Spleen (tissue), 13 donors: ENCODE results near the gene JKAMP. TPM values are rescaled to one million over a fixed set of nuclear protein-coding genes. Genes with fewer than 3 reads are reported as not detected.
A peak's percentile ranks its signal among the peaks of the same experiment; 100 is the strongest.

Source experiments
- DNase-seq: peaks from one replicate; pipeline ENCODE4 v3.0.0-alpha.2; 2020
- H3K27ac ChIP-seq, 8 donors: fragments of 200-600 bp; sonication (generic) in 7 of 8; 1 replicate in 4 of 8; 2 replicates in 4 of 8; pipeline versions ENCODE4 v1.5.0 to v1.8.0; 2016 to 2021; ENCODE audit warnings: inconsistent platforms in 4 of 8, mild to moderate bottlenecking in 4 of 8, moderate library complexity in 1 of 8
- H3K27me3 ChIP-seq, 7 donors: fragments of 200-600 bp; sonication (generic) in 6 of 7; replicated peaks in 1 of 7; 1 replicate in 4 of 7; 2 replicates in 3 of 7; pipeline versions ENCODE4 v1.5.0 to v1.8.0; 2016 to 2021; ENCODE audit warnings: inconsistent platforms in 3 of 7, mild to moderate bottlenecking in 1 of 7
- H3K36me3 ChIP-seq, 6 donors: fragments of 200-600 bp; sonication (generic) in 5 of 6; 1 replicate in 4 of 6; 2 replicates in 2 of 6; pipeline versions ENCODE4 v1.5.0 to v1.8.0; 2016 to 2021; ENCODE audit warnings: inconsistent platforms in 2 of 6
- H3K4me1 ChIP-seq, 6 donors: fragments of 200-600 bp; sonication (generic) in 5 of 6; 1 replicate in 3 of 6; 2 replicates in 3 of 6; pipeline versions ENCODE4 v1.5.0 to v1.8.0; 2016 to 2021; ENCODE audit warnings: inconsistent platforms in 3 of 6
- H3K4me3 ChIP-seq, 8 donors: fragments of 200-600 bp; sonication (generic) in 7 of 8; 1 replicate in 4 of 8; 2 replicates in 4 of 8; pipeline versions ENCODE4 v1.5.0 to v1.8.0; 2016 to 2021; ENCODE audit warnings: inconsistent platforms in 4 of 8, mild to moderate bottlenecking in 4 of 8, moderate library complexity in 2 of 8
- H3K9me3 ChIP-seq, 8 donors: fragments of 200-600 bp; sonication (generic) in 7 of 8; 1 replicate in 4 of 8; 2 replicates in 4 of 8; pipeline versions ENCODE4 v1.5.0 to v1.8.0; 2016 to 2021; ENCODE audit warnings: inconsistent platforms in 4 of 8
- POLR2A ChIP-seq, 3 donors: fragments of 450-650 bp; IDR thresholded peaks; one replicate each; pipeline ENCODE4 v1.5.1; 2017; ENCODE audit warnings: antibody characterized with exemption in 3 of 3, mild to moderate bottlenecking in 1 of 3
- POLR2AphosphoS5 ChIP-seq, 3 donors: sonication (generic); formaldehyde crosslinking; IDR thresholded peaks; one replicate each; pipeline ENCODE4 v1.5.1; 2017; ENCODE audit warnings: antibody characterized with exemption in 3 of 3
- WGBS, 5 donors: extraction: QIAGEN DNeasy Blood & Tissue Kit in 3 of 5; methylation state at CpG; one replicate each; pipeline versions ENCODE4 v1.1.5 to v1.1.7; 2013 to 2018; 5-methylcytosine and 5-hydroxymethylcytosine counted together
- intact Hi-C: fragments of 100-400 bp; cut with DNase I; formaldehyde crosslinking; loops from one replicate; pipeline ENCODE4 v1.15.0; 2023; ENCODE audit warnings: low total_unique reads
- long read RNA-seq, 2 donors: transcript quantifications; one replicate each; lab custom pipeline, GENCODE V29; 2026
- polyA plus RNA-seq, 3 donors: library from polyadenylated mRNA; stranded (reverse); fragments of 200-250 nt; gene quantifications; one replicate each; pipeline ENCODE4 v1.2.1, GENCODE V29; 2013
- total RNA-seq, 7 donors: library from RNA; depleted of rRNA in 3 of 7; stranded (reverse); fragments of >200 nt in 3 of 7; fragmentation: NEBNext Ultra II Directional in 4 of 7; extraction: Animal tissue kit (Norgen Biotek cat#: 25700) in 4 of 7; gene quantifications; one replicate each; pipeline versions ENCODE4 v1.1.0 to v1.2.1, GENCODE V29; 2016 to 2021
- TF ChIP-seq, protein P1 (sequence below), 11 experiments: fragments of 200-600 bp in 7 of 11; fragments of 450-650 bp in 4 of 11; sonication (generic) in 4 of 11; IDR thresholded peaks in 8 of 11; conservative IDR thresholded peaks in 3 of 11; 1 replicate in 7 of 11; 2 replicates in 4 of 11; pipeline versions ENCODE4 v1.4.0 to v1.8.0; 2016 to 2021; ENCODE audit warnings: antibody characterized with exemption in 11 of 11, inconsistent platforms in 4 of 11, mild to moderate bottlenecking in 1 of 11
- donor health status: healthy with polysubstance abuse.
- donor health status: DM: no; HTN: no; CAD: no; lungs with moderate emphysema.
- donor health status: DM: no; HTN: no; CAD: no.
- donor health status: Bipolar disorder and iron deficiency.
- donor health status: healthy.
- donor health status: DM: no; HTN: no; CAD: no.
- donor health status: DM: yes; HTN: yes; CAD: no.

The JKAMP gene, protein sequence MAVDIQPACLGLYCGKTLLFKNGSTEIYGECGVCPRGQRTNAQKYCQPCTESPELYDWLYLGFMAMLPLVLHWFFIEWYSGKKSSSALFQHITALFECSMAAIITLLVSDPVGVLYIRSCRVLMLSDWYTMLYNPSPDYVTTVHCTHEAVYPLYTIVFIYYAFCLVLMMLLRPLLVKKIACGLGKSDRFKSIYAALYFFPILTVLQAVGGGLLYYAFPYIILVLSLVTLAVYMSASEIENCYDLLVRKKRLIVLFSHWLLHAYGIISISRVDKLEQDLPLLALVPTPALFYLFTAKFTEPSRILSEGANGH
- total RNA-seq (10 to 100 TPM; 28.5 to 92.2 (median 40.4) TPM), polyA plus RNA-seq (10 to 100 TPM; 18.9 to 23.4 (median 21.9) TPM)
- long read RNA-seq, donor 1, transcript JKAMP-203 (7 exons, 1,636 nt) = minor isoform, 5 of 31 reads
- long read RNA-seq, donor 1, transcript JKAMP-201 (7 exons, 1,726 nt) = major isoform, 20 of 31 reads
- long read RNA-seq, donor 1, partial matches to known transcripts = 0 of 31 reads
- long read RNA-seq, donor 1, other reads (novel, unspliced or antisense) = 0 of 31 reads
- long read RNA-seq, donor 2, transcript JKAMP-201 (7 exons, 1,726 nt) = major isoform, 13 of 23 reads
- long read RNA-seq, donor 2, transcript JKAMP-203 (7 exons, 1,636 nt) = minor isoform, 5 of 23 reads
- long read RNA-seq, donor 2, partial matches to known transcripts = 0 of 23 reads
- long read RNA-seq, donor 2, other reads (novel, unspliced or antisense) = 0 of 23 reads

- Histone ChIP-seq H3K4me1 (peaks cover 36 to 84% (median 68%) of the 10 kb centered on the region in 6 donors), H3K36me3 (peaks cover 0 to 25% (median 10%) of the 10 kb centered on the region in 6 donors), H3K9me3 (no peaks in the 10 kb centered on the region), H3K27me3 (no peaks in the 10 kb centered on the region), H3K27ac (peak within 1 kb of the TSS; percentile 88 to 97 (median 94)), H3K4me3 (peak within 1 kb of the TSS; percentile 74 to 98 (median 90))
- TF ChIP-seq POLR2A (IDR thresholded peaks at IDR 0.05) = peak in 2 of 3 donors; percentile 4 to 67
- TF ChIP-seq, protein P1, sequence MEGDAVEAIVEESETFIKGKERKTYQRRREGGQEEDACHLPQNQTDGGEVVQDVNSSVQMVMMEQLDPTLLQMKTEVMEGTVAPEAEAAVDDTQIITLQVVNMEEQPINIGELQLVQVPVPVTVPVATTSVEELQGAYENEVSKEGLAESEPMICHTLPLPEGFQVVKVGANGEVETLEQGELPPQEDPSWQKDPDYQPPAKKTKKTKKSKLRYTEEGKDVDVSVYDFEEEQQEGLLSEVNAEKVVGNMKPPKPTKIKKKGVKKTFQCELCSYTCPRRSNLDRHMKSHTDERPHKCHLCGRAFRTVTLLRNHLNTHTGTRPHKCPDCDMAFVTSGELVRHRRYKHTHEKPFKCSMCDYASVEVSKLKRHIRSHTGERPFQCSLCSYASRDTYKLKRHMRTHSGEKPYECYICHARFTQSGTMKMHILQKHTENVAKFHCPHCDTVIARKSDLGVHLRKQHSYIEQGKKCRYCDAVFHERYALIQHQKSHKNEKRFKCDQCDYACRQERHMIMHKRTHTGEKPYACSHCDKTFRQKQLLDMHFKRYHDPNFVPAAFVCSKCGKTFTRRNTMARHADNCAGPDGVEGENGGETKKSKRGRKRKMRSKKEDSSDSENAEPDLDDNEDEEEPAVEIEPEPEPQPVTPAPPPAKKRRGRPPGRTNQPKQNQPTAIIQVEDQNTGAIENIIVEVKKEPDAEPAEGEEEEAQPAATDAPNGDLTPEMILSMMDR (IDR thresholded peaks at IDR 0.05 in 8 of 11, conservative IDR thresholded peaks at IDR 0.05 in 3 of 11) = peak in 9 of 11 experiments; percentile 37 to 78 (median 69)
- peak; percentile 95 to 97 (median 97) for TF ChIP-seq POLR2AphosphoS5 (IDR thresholded peaks at IDR 0.05)
- 0 to 1% (median 0%) methylated on average over 63 to 92 of the region's 92 CpGs for WGBS, 5 donors
- intact Hi-C loops = loop anchor here (10.0 kb wide), 1 partner anchor 611 kb away; the partner anchor contains the start of gene PCNX4
- DNase-seq = peak; percentile 100
These were observed at the start of gene JKAMP, which contains the start of gene L3HYPDH for GRCh38 chr14:59483819-59484638. TSS of gene JKAMP (plus strand) at chr14:59484517. CDS start at chr14:59484590, 73 bp downstream. TSS of gene L3HYPDH (minus strand) at chr14:59484408. CDS start at chr14:59484316, 92 bp downstream.

- TF ChIP-seq POLR2A (IDR thresholded peaks at IDR 0.05) = no peak
- WGBS, 5 donors = 84 to 93% (median 88%) methylated on average over 3 of the region's 3 CpGs
- Histone ChIP-seq H3K27ac (no peak overlapping the region), H3K36me3 (no peaks in the 10 kb centered on the region), H3K9me3 (no peaks in the 10 kb centered on the region), H3K27me3 (no peaks in the 10 kb centered on the region), H3K4me1 (peaks cover 0 to 6% (median 0%) of the 10 kb centered on the region in 6 donors), H3K4me3 (no peak overlapping the region)
- no peak for DNase-seq
- intact Hi-C loops = no loop called here
These were observed 49.2 kb upstream of the JKAMP start for GRCh38 chr14:59435101-59435500.

- H3K4me3 ChIP-seq = no peak overlapping the region
- peaks cover 0 to 6% (median 0%) of the 10 kb centered on the region in 6 donors for H3K4me1 ChIP-seq
- WGBS, 5 donors = 37 to 88% (median 62%) methylated on average over 1 of the region's 1 CpG
- no peaks in the 10 kb centered on the region for H3K27me3 ChIP-seq
- intact Hi-C loops = no loop called here
- TF ChIP-seq POLR2A (IDR thresholded peaks at IDR 0.05) (no peak), POLR2AphosphoS5 (IDR thresholded peaks at IDR 0.05) (no peak)
- TF ChIP-seq, protein P1 (IDR thresholded peaks at IDR 0.05 in 8 of 11, conservative IDR thresholded peaks at IDR 0.05 in 3 of 11) = no peak
- H3K36me3 ChIP-seq = no peaks in the 10 kb centered on the region
- no peak for DNase-seq
- H3K9me3 ChIP-seq = no peaks in the 10 kb centered on the region
- no peak overlapping the region for H3K27ac ChIP-seq
These were observed 48.3 kb upstream of the JKAMP start for GRCh38 chr14:59435987-59436386.

DNA sequence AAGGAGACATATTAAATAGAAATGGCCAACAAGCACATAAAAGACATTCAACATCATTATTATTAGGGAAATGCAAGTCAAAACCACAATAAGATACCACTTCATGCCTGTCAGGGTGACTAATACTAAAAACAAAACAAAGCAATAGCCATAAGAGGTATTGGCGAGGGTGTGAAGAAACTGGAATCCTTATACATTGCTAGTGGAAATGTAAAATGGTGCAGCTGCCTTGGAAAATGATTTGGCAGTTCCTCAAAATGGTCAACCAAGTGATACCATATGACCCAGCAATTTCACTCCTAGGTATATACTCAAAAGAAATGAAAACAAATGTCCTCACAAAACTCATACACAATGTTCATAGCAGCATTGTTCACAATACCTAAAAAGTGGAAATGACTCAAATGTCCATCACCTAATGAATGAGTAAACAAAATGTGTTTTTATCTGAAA lies 46.1 kb upstream of the JKAMP start:
- Histone ChIP-seq H3K4me1 (peaks cover 0 to 6% (median 0%) of the 10 kb centered on the region in 6 donors), H3K27me3 (no peaks in the 10 kb centered on the region), H3K27ac (no peak overlapping the region), H3K9me3 (no peaks in the 10 kb centered on the region), H3K36me3 (no peaks in the 10 kb centered on the region), H3K4me3 (no peak overlapping the region)
- WGBS, 5 donors = 57 to 81% (median 71%) methylated on average over 1 of the region's 1 CpG
- intact Hi-C loops = no loop called here
- DNase-seq = no peak
- TF ChIP-seq POLR2AphosphoS5 (IDR thresholded peaks at IDR 0.05) (no peak), POLR2A (IDR thresholded peaks at IDR 0.05) (no peak)
- TF ChIP-seq, protein P1 (IDR thresholded peaks at IDR 0.05 in 8 of 11, conservative IDR thresholded peaks at IDR 0.05 in 3 of 11) = no peak
